HepG2 (cell line): ENCODE measurements around the gene WDCP. TPM values are rescaled to one million over a fixed set of nuclear protein-coding genes. Genes with fewer than 3 reads are reported as not detected.

Source experiments
- ATF2 ChIP-seq: sonication (generic); formaldehyde crosslinking; IDR thresholded peaks from 2 replicates; pipeline ENCODE4 v1.4.0; 2020; ENCODE audit warnings: missing genetic modification reagents
- CHD2 ChIP-seq: IDR thresholded peaks from 2 replicates; pipeline ENCODE4 v1.6.1; 2011; ENCODE audit warnings: low read depth, low read length, improper control_type of control experiment
- HCFC1 ChIP-seq: fragments of 150-350 bp; IDR thresholded peaks from 2 replicates; pipeline ENCODE4 v1.6.1; 2014; ENCODE audit warnings: low read depth, low read length
- HDAC2 ChIP-seq: sonication (generic); formaldehyde crosslinking; IDR thresholded peaks from 2 replicates; pipeline ENCODE4 v1.4.0; 2020; ENCODE audit warnings: missing genetic modification reagents
- IRF2 ChIP-seq: IDR thresholded peaks from 2 replicates; pipeline ENCODE4 v1.6.1; 2018; ENCODE audit warnings: missing genetic modification reagents, missing compliant biosample characterization
- KMT2B ChIP-seq: IDR thresholded peaks from 2 replicates; pipeline ENCODE4 v1.6.1; 2016; ENCODE audit warnings: missing genetic modification reagents, missing compliant biosample characterization
- MEIS2 ChIP-seq: sonication (generic); formaldehyde crosslinking; IDR thresholded peaks from 2 replicates; pipeline ENCODE4 v1.9.0; 2021; ENCODE audit warnings: mild to moderate bottlenecking, missing genetic modification reagents
- NBN ChIP-seq: fragments of 450-650 bp; conservative IDR thresholded peaks from 2 replicates; pipeline ENCODE4 v1.6.1; 2017
- NCOA2 ChIP-seq: sonication (generic); formaldehyde crosslinking; IDR thresholded peaks from 2 replicates; pipeline ENCODE4 v1.8.0; 2022; ENCODE audit warnings: inconsistent platforms
- NFE2L2 ChIP-seq: fragments of 150-350 bp; IDR thresholded peaks from 2 replicates; pipeline ENCODE4 v1.6.1; 2014; ENCODE audit warnings: low read length
- NKX3-1 ChIP-seq: sonication (generic); formaldehyde crosslinking; IDR thresholded peaks from 2 replicates; pipeline ENCODE4 v1.5.0; 2020; ENCODE audit warnings: missing genetic modification reagents
- PTBP1 ChIP-seq: fragments of 200-400 bp; formaldehyde crosslinking; IDR thresholded peaks from 2 replicates; pipeline ENCODE4 v1.6.1; 2018; ENCODE audit warnings: low read length, low read depth; ENCODE audit not compliant: poor library complexity, severe bottlenecking
- SMAD1 ChIP-seq: sonication (generic); formaldehyde crosslinking; IDR thresholded peaks from 2 replicates; pipeline ENCODE4 v1.4.0; 2020; ENCODE audit warnings: missing genetic modification reagents, low read depth, mild to moderate bottlenecking, borderline replicate concordance
- ZNF232 ChIP-seq: sonication (generic); formaldehyde crosslinking; IDR thresholded peaks from 2 replicates; pipeline ENCODE4 v1.4.0; 2020; ENCODE audit warnings: missing genetic modification reagents, borderline replicate concordance
- ZNF280B ChIP-seq: sonication (generic); formaldehyde crosslinking; IDR thresholded peaks from 2 replicates; pipeline ENCODE4 v1.5.0; 2020; ENCODE audit warnings: missing genetic modification reagents, mild to moderate bottlenecking, borderline replicate concordance
- ZNF383 ChIP-seq: sonication (generic); formaldehyde crosslinking; IDR thresholded peaks from 2 replicates; pipeline ENCODE4 v1.4.0; 2020; ENCODE audit warnings: missing genetic modification reagents, mild to moderate bottlenecking, borderline replicate concordance
- ZNF513 ChIP-seq: sonication (generic); formaldehyde crosslinking; conservative IDR thresholded peaks from 2 replicates; pipeline ENCODE4 v1.5.0; 2020; ENCODE audit warnings: missing genetic modification reagents
- ZNF543 ChIP-seq: sonication (generic); formaldehyde crosslinking; IDR thresholded peaks from 2 replicates; pipeline ENCODE4 v1.4.0; 2020; ENCODE audit warnings: mild to moderate bottlenecking, missing genetic modification reagents
- ZNF580 ChIP-seq: IDR thresholded peaks from 2 replicates; pipeline ENCODE4 v1.6.1; 2016; ENCODE audit warnings: low read depth, borderline replicate concordance
- ZNF687 ChIP-seq: sonication (generic); formaldehyde crosslinking; IDR thresholded peaks from 2 replicates; pipeline ENCODE4 v1.5.1; 2020; ENCODE audit warnings: mild to moderate bottlenecking, missing genetic modification reagents, moderate library complexity
- ZNF773 ChIP-seq: sonication (generic); formaldehyde crosslinking; IDR thresholded peaks from 2 replicates; pipeline ENCODE4 v1.4.0; 2020; ENCODE audit warnings: missing genetic modification reagents, borderline replicate concordance
- polyA plus RNA-seq, 8 experiments: library from polyadenylated mRNA; depleted of rRNA in 3 of 8; stranded (reverse) in 7 of 8; unstranded in 1 of 8; fragments of >200 nt; fragmentation: Illumina TruSeq in 4 of 8; extraction: Trizol in 4 of 8; gene quantifications; 2 replicates each; pipeline versions ENCODE4 v1.2.1 to v1.2.3, GENCODE V29; 2011 to 2016; ENCODE audit warnings: low read depth in 4 of 8, missing spikeins in 1 of 8, mixed read lengths in 1 of 8; ENCODE audit not compliant: insufficient read depth in 1 of 8
- total RNA-seq, 5 experiments: library from RNA; depleted of rRNA; stranded (reverse); fragments of >200 nt; fragmentation: Illumina TruSeq; extraction: Trizol; gene quantifications; 2 replicates each; pipeline ENCODE4 v1.2.3, GENCODE V29; 2016; ENCODE audit warnings: low read depth in 1 of 5

Gene WDCP
- total and polyA plus RNA-seq, 2 of the 13 experiments (the other 11 are each of a cell fraction or from before 2014, with no cell fraction given) = 17.4 to 22.6 TPM

- 0 out of 2 replicates have a peak, but pooled peaks have one; percentile 57 for TF ChIP-seq NKX3-1 (CRISPR knock-in tag)
- TF ChIP-seq HDAC2 (CRISPR knock-in tag) = peak; percentile 16
- TF ChIP-seq PTBP1 = peak; percentile 66
- 0 out of 2 replicates have a peak, but pooled peaks have one; percentile 41 for TF ChIP-seq ZNF280B (CRISPR knock-in tag)
- TF ChIP-seq ZNF773 = no peak
- TF ChIP-seq ZNF543 = peak; percentile 60
- TF ChIP-seq ZNF580 = peak; percentile 77; the same call in 1 of the 2 replicates
- peak; percentile 84; the same call in 1 of the 2 replicates for TF ChIP-seq ZNF232 (CRISPR knock-in tag)
- no peak for TF ChIP-seq ZNF513
- TF ChIP-seq SMAD1 (CRISPR knock-in tag) = peak; percentile 73; the same call in 1 of the 2 replicates
- peak; percentile 90 for TF ChIP-seq HCFC1
- TF ChIP-seq ZNF687 (CRISPR knock-in tag) = peak; percentile 79
- TF ChIP-seq KMT2B = peak; percentile 58; the same call in 1 of the 2 replicates
- TF ChIP-seq NFE2L2 = 0 out of 2 replicates have a peak, but pooled peaks have one; percentile 5
- TF ChIP-seq ZNF383 (CRISPR knock-in tag) = no peak; the same call in 1 of the 2 replicates
- TF ChIP-seq ATF2 (CRISPR knock-in tag) = 0 out of 2 replicates have a peak, but pooled peaks have one; percentile 18
- TF ChIP-seq MEIS2 = no peak
- TF ChIP-seq CHD2 = peak; percentile 63
- peak; percentile 21 for TF ChIP-seq NCOA2 (CRISPR knock-in tag)
- no peak; the same call in 1 of the 2 replicates for TF ChIP-seq IRF2 (CRISPR knock-in tag)
- TF ChIP-seq NBN = 0 out of 2 replicates have a peak, but pooled peaks have one; percentile 80
Observed at GRCh38 chr2:24046930-24047702, at the start of gene WDCP (continued).
